Spleen (tissue), 13 donors: ENCODE results near the gene OR2T33. TPM values are rescaled to one million over a fixed set of nuclear protein-coding genes. Genes with fewer than 3 reads are reported as not detected.
"Not testable (repeated sequence)": the region's sequence is repeated elsewhere in the genome, so short reads cannot be mapped to it uniquely, and the experiment has no call there.

Experiments used
- DNase-seq: peaks from one replicate; pipeline ENCODE4 v3.0.0-alpha.2; 2020
- H3K27ac ChIP-seq, 8 donors: fragments of 200-600 bp; sonication (generic) in 7 of 8; 1 replicate in 4 of 8; 2 replicates in 4 of 8; pipeline versions ENCODE4 v1.5.0 to v1.8.0; 2016 to 2021; ENCODE audit warnings: inconsistent platforms in 4 of 8, mild to moderate bottlenecking in 4 of 8, moderate library complexity in 1 of 8
- H3K27me3 ChIP-seq, 7 donors: fragments of 200-600 bp; sonication (generic) in 6 of 7; replicated peaks in 1 of 7; 1 replicate in 4 of 7; 2 replicates in 3 of 7; pipeline versions ENCODE4 v1.5.0 to v1.8.0; 2016 to 2021; ENCODE audit warnings: inconsistent platforms in 3 of 7, mild to moderate bottlenecking in 1 of 7
- H3K36me3 ChIP-seq, 6 donors: fragments of 200-600 bp; sonication (generic) in 5 of 6; 1 replicate in 4 of 6; 2 replicates in 2 of 6; pipeline versions ENCODE4 v1.5.0 to v1.8.0; 2016 to 2021; ENCODE audit warnings: inconsistent platforms in 2 of 6
- H3K4me1 ChIP-seq, 6 donors: fragments of 200-600 bp; sonication (generic) in 5 of 6; 1 replicate in 3 of 6; 2 replicates in 3 of 6; pipeline versions ENCODE4 v1.5.0 to v1.8.0; 2016 to 2021; ENCODE audit warnings: inconsistent platforms in 3 of 6
- H3K4me3 ChIP-seq, 8 donors: fragments of 200-600 bp; sonication (generic) in 7 of 8; 1 replicate in 4 of 8; 2 replicates in 4 of 8; pipeline versions ENCODE4 v1.5.0 to v1.8.0; 2016 to 2021; ENCODE audit warnings: inconsistent platforms in 4 of 8, mild to moderate bottlenecking in 4 of 8, moderate library complexity in 2 of 8
- H3K9me3 ChIP-seq, 8 donors: fragments of 200-600 bp; sonication (generic) in 7 of 8; 1 replicate in 4 of 8; 2 replicates in 4 of 8; pipeline versions ENCODE4 v1.5.0 to v1.8.0; 2016 to 2021; ENCODE audit warnings: inconsistent platforms in 4 of 8
- CTCF ChIP-seq, 11 experiments: fragments of 200-600 bp in 7 of 11; fragments of 450-650 bp in 4 of 11; sonication (generic) in 4 of 11; IDR thresholded peaks in 8 of 11; conservative IDR thresholded peaks in 3 of 11; 1 replicate in 7 of 11; 2 replicates in 4 of 11; pipeline versions ENCODE4 v1.4.0 to v1.8.0; 2016 to 2021; ENCODE audit warnings: antibody characterized with exemption in 11 of 11, inconsistent platforms in 4 of 11, mild to moderate bottlenecking in 1 of 11
- POLR2A ChIP-seq, 3 donors: fragments of 450-650 bp; IDR thresholded peaks; one replicate each; pipeline ENCODE4 v1.5.1; 2017; ENCODE audit warnings: antibody characterized with exemption in 3 of 3, mild to moderate bottlenecking in 1 of 3
- POLR2AphosphoS5 ChIP-seq, 3 donors: sonication (generic); formaldehyde crosslinking; IDR thresholded peaks; one replicate each; pipeline ENCODE4 v1.5.1; 2017; ENCODE audit warnings: antibody characterized with exemption in 3 of 3
- WGBS, 5 donors: extraction: QIAGEN DNeasy Blood & Tissue Kit in 3 of 5; methylation state at CpG; one replicate each; pipeline versions ENCODE4 v1.1.5 to v1.1.7; 2013 to 2018; 5-methylcytosine and 5-hydroxymethylcytosine counted together
- intact Hi-C: fragments of 100-400 bp; cut with DNase I; formaldehyde crosslinking; loops from one replicate; pipeline ENCODE4 v1.15.0; 2023; ENCODE audit warnings: low total_unique reads
- long read RNA-seq, 2 donors: transcript quantifications; one replicate each; lab custom pipeline, GENCODE V29; 2026
- polyA plus RNA-seq, 3 donors: library from polyadenylated mRNA; stranded (reverse); fragments of 200-250 nt; gene quantifications; one replicate each; pipeline ENCODE4 v1.2.1, GENCODE V29; 2013
- total RNA-seq, 7 donors: library from RNA; depleted of rRNA in 3 of 7; stranded (reverse); fragments of >200 nt in 3 of 7; fragmentation: NEBNext Ultra II Directional in 4 of 7; extraction: Animal tissue kit (Norgen Biotek cat#: 25700) in 4 of 7; gene quantifications; one replicate each; pipeline versions ENCODE4 v1.1.0 to v1.2.1, GENCODE V29; 2016 to 2021
- donor health status: healthy with polysubstance abuse.
- donor health status: DM: no; HTN: no; CAD: no; lungs with moderate emphysema.
- donor health status: DM: no; HTN: no; CAD: no.
- donor health status: Bipolar disorder and iron deficiency.
- donor health status: healthy.
- donor health status: DM: no; HTN: no; CAD: no.
- donor health status: DM: yes; HTN: yes; CAD: no.

The OR2T33 gene
- not detected for total RNA-seq
- polyA plus RNA-seq, result not detected
- long read RNA-seq, donor 1, result 0 reads
- long read RNA-seq, donor 2, result 0 reads

- no peaks in the 10 kb centered on the region for H3K27me3 ChIP-seq
- H3K4me1 ChIP-seq, result no peaks in the 10 kb centered on the region
- TF ChIP-seq CTCF (IDR thresholded peaks at IDR 0.05 in 8 of 11, conservative IDR thresholded peaks at IDR 0.05 in 3 of 11) (no peak), POLR2AphosphoS5 (IDR thresholded peaks at IDR 0.05) (no peak), POLR2A (IDR thresholded peaks at IDR 0.05) (no peak)
- DNase-seq, result no peak
- intact Hi-C loops, result no loop called here
- H3K36me3 ChIP-seq, result no peaks in the 10 kb centered on the region
- H3K27ac ChIP-seq, result no peak within 1 kb of the TSS
- WGBS, 5 donors, result 24 to 63% (median 54%) methylated on average over 1 of the region's 1 CpG
- peaks cover 0 to 7% (median 2%) of the 10 kb centered on the region in 8 donors for H3K9me3 ChIP-seq
- no peak within 1 kb of the TSS for H3K4me3 ChIP-seq
Observed at GRCh38 chr1:248277876-248278275, at the start of gene OR2T33. Gene OR2T33 (minus strand): TSS chr1:248277976. CDS start chr1:248273814, 4,162 bp downstream.

GRCh38 chr1:248324468-248324867 lies 46.7 kb upstream of the OR2T33 start, which contains the start of gene OR2M7:
Gene OR2M7 (minus strand): TSS chr1:248324568. CDS start chr1:248324568, 0 bp downstream.
- TF ChIP-seq CTCF (IDR thresholded peaks at IDR 0.05 in 8 of 11, conservative IDR thresholded peaks at IDR 0.05 in 3 of 11) (no peak), POLR2A (IDR thresholded peaks at IDR 0.05) (no peak), POLR2AphosphoS5 (IDR thresholded peaks at IDR 0.05) (no peak)
- intact Hi-C loops, result no loop called here

GRCh38 chr1:248316796-248317195 lies 39.0 kb upstream of the OR2T33 start:
- Histone ChIP-seq H3K4me1 (no peaks in the 10 kb centered on the region), H3K27me3 (peaks cover 0 to 19% (median 0%) of the 10 kb centered on the region in 7 donors), H3K27ac (no peak overlapping the region), H3K9me3 (peaks cover 0 to 45% (median 17%) of the 10 kb centered on the region in 8 donors), H3K4me3 (no peak overlapping the region), H3K36me3 (no peaks in the 10 kb centered on the region)
- 83 to 95% (median 89%) methylated on average over 10 to 11 of the region's 11 CpGs for WGBS, 5 donors
- no peak for DNase-seq
- TF ChIP-seq POLR2A (IDR thresholded peaks at IDR 0.05), result no peak
- no peak for TF ChIP-seq CTCF (IDR thresholded peaks at IDR 0.05 in 8 of 11, conservative IDR thresholded peaks at IDR 0.05 in 3 of 11)
- intact Hi-C loops, result no loop called here

More at GRCh38 chr1:248324468-248324867, 46.7 kb upstream of the OR2T33 start, which contains the start of gene OR2M7:
- H3K4me3 ChIP-seq, result no peak within 1 kb of the TSS
- no peaks in the 10 kb centered on the region for H3K4me1 ChIP-seq
- H3K9me3 ChIP-seq, result peaks cover 0 to 3% (median 0%) of the 10 kb centered on the region in 8 donors
- no peak within 1 kb of the TSS for H3K27ac ChIP-seq
- DNase-seq, result no peak
- H3K36me3 ChIP-seq, result no peaks in the 10 kb centered on the region
- 85 to 100% (median 90%) methylated on average over 1 of the region's 1 CpG for WGBS, 5 donors
- H3K27me3 ChIP-seq, result no peaks in the 10 kb centered on the region

GRCh38 chr1:248306740-248307139 lies 29.0 kb upstream of the OR2T33 start:
- H3K9me3 ChIP-seq, H3K27ac ChIP-seq, H3K4me3 ChIP-seq, H3K4me1 ChIP-seq, H3K27me3 ChIP-seq, H3K36me3 ChIP-seq, intact Hi-C loops: not testable (repeated sequence)
- WGBS, 5 donors, result 79 to 87% (median 86%) methylated on average over 10 to 15 of the region's 15 CpGs
- DNase-seq, result peak; percentile 64

GRCh38 chr1:248306103-248306502 lies 28.3 kb upstream of the OR2T33 start:
- TF ChIP-seq POLR2A (IDR thresholded peaks at IDR 0.05) (no peak), CTCF (IDR thresholded peaks at IDR 0.05 in 8 of 11, conservative IDR thresholded peaks at IDR 0.05 in 3 of 11) (no peak), POLR2AphosphoS5 (IDR thresholded peaks at IDR 0.05) (no peak)
- 85 to 93% (median 88%) methylated on average over 19 of the region's 19 CpGs for WGBS, 5 donors
- intact Hi-C loops, result no loop called here
- Histone ChIP-seq H3K4me1 (no peaks in the 10 kb centered on the region), H3K9me3 (no peaks in the 10 kb centered on the region), H3K4me3 (no peak overlapping the region), H3K27ac (no peak overlapping the region), H3K36me3 (no peaks in the 10 kb centered on the region), H3K27me3 (no peaks in the 10 kb centered on the region)
- peak; percentile 51 for DNase-seq

GRCh38 chr1:248305672-248306071 lies 27.9 kb upstream of the OR2T33 start:
- DNase-seq, H3K27me3 ChIP-seq, H3K9me3 ChIP-seq, H3K27ac ChIP-seq, H3K4me3 ChIP-seq, H3K36me3 ChIP-seq, H3K4me1 ChIP-seq, intact Hi-C loops: not testable (repeated sequence)
- 73 to 85% (median 81%) methylated on average over 9 of the region's 9 CpGs for WGBS, 5 donors
